CD14-positive monocyte (primary cell): ENCODE measurements around the gene CACNA1H. TPM values are rescaled to one million over a fixed set of nuclear protein-coding genes. Genes with fewer than 3 reads are reported as not detected.

Source experiments
- DNase-seq, 3 donors: peaks; one replicate each; pipeline ENCODE4 v3.0.0-alpha.2; 2011 to 2022
- H2AFZ ChIP-seq: 2 replicates; pipeline ENCODE4 v1.6.0; 2012; ENCODE audit warnings: mild to moderate bottlenecking, low read depth, low read length, inconsistent platforms; ENCODE audit not compliant: insufficient read depth, poor library complexity, severe bottlenecking
- H3K27ac ChIP-seq, 2 donors: 1 replicate in 1 of 2; 2 replicates in 1 of 2; pipeline ENCODE4 v1.5.1; 2012 to 2013; ENCODE audit warnings: low read length in 2 of 2, control low read depth in 1 of 2, inconsistent platforms in 1 of 2, low read depth in 1 of 2, mild to moderate bottlenecking in 1 of 2
- H3K27me3 ChIP-seq, 2 donors: one replicate each; pipeline versions ENCODE4 v1.6.0 to v1.6.1; 2011 to 2013; ENCODE audit warnings: low read length in 2 of 2; ENCODE audit not compliant: control insufficient read depth in 2 of 2, insufficient read depth in 2 of 2
- H3K36me3 ChIP-seq, 2 donors: replicated peaks in 1 of 2; 1 replicate in 1 of 2; 2 replicates in 1 of 2; pipeline versions ENCODE4 v1.5.1 to v1.6.1; 2012 to 2013; ENCODE audit warnings: low read length in 2 of 2, control low read depth in 1 of 2, inconsistent platforms in 1 of 2, mild to moderate bottlenecking in 1 of 2; ENCODE audit not compliant: insufficient read depth in 2 of 2, control insufficient read depth in 1 of 2
- H3K4me1 ChIP-seq, 2 donors: 1 replicate in 1 of 2; 2 replicates in 1 of 2; pipeline versions ENCODE4 v1.5.1 to v1.6.1; 2012 to 2013; ENCODE audit warnings: low read length in 2 of 2, control low read depth in 1 of 2, inconsistent platforms in 1 of 2, mild to moderate bottlenecking in 1 of 2, moderate library complexity in 1 of 2; ENCODE audit not compliant: insufficient read depth in 2 of 2, control insufficient read depth in 1 of 2
- H3K4me2 ChIP-seq: replicated peaks from 2 replicates; pipeline ENCODE3; 2012; ENCODE audit warnings: low read length, moderate library complexity, mild to moderate bottlenecking; ENCODE audit not compliant: poor library complexity, severe bottlenecking; ENCODE audit errors: extremely low read depth
- H3K4me3 ChIP-seq, 3 experiments: fragments of 200-600 bp in 1 of 3; sonication (generic) in 1 of 3; replicated peaks in 1 of 3; 1 replicate in 2 of 3; 2 replicates in 1 of 3; pipeline ENCODE4 v1.5.1; 2011 to 2013; ENCODE audit warnings: low read length in 3 of 3, mild to moderate bottlenecking in 3 of 3, control low read depth in 2 of 3, low read depth in 2 of 3, inconsistent platforms in 1 of 3, moderate library complexity in 1 of 3
- H3K79me2 ChIP-seq: 2 replicates; pipeline ENCODE4 v1.6.0; 2012; ENCODE audit warnings: mild to moderate bottlenecking, control low read depth, inconsistent platforms, low read length, moderate library complexity; ENCODE audit not compliant: insufficient read depth
- H3K9ac ChIP-seq: 2 replicates; pipeline ENCODE4 v1.6.0; 2017; ENCODE audit warnings: low read length, mild to moderate bottlenecking; ENCODE audit not compliant: insufficient read depth, poor library complexity, severe bottlenecking
- H3K9me3 ChIP-seq, 2 donors: replicated peaks in 1 of 2; 1 replicate in 1 of 2; 2 replicates in 1 of 2; pipeline versions ENCODE4 v1.5.1 to v1.6.1; 2012 to 2013; ENCODE audit warnings: low read length in 2 of 2, control low read depth in 1 of 2; ENCODE audit not compliant: control insufficient read depth in 1 of 2, insufficient read depth in 1 of 2
- H4K20me1 ChIP-seq: 2 replicates; pipeline ENCODE4 v1.6.0; 2012; ENCODE audit warnings: mild to moderate bottlenecking, low read length, control low read depth, moderate library complexity; ENCODE audit not compliant: insufficient read depth
- H3K27ac Mint-ChIP-seq, 7 donors: one replicate each; pipeline ENCODE4 v1.8.0; 2020; ENCODE audit warnings: mild to moderate bottlenecking in 7 of 7, mixed read lengths in 7 of 7, moderate library complexity in 6 of 7, inconsistent platforms in 2 of 7
- H3K27me3 Mint-ChIP-seq, 3 donors: one replicate each; pipeline ENCODE4 v1.8.0; 2021 to 2022; ENCODE audit warnings: low read depth in 3 of 3, mild to moderate bottlenecking in 3 of 3, mixed read lengths in 3 of 3, moderate library complexity in 3 of 3, inconsistent platforms in 1 of 3
- H3K36me3 Mint-ChIP-seq, 2 donors: one replicate each; pipeline ENCODE4 v1.8.0; 2020; ENCODE audit warnings: mixed read lengths in 2 of 2, inconsistent platforms in 1 of 2, mild to moderate bottlenecking in 1 of 2
- H3K4me1 Mint-ChIP-seq: one replicate; pipeline ENCODE4 v1.8.0; 2020; ENCODE audit warnings: mild to moderate bottlenecking, mixed read lengths
- H3K4me3 Mint-ChIP-seq, 2 donors: one replicate each; pipeline ENCODE4 v1.8.0; 2020; ENCODE audit warnings: mild to moderate bottlenecking in 2 of 2, mixed read lengths in 2 of 2, moderate library complexity in 1 of 2
- H3K9me3 Mint-ChIP-seq, 7 donors: one replicate each; pipeline ENCODE4 v1.8.0; 2020 to 2022; ENCODE audit warnings: mixed read lengths in 7 of 7, mild to moderate bottlenecking in 6 of 7, moderate library complexity in 6 of 7, inconsistent platforms in 2 of 7
- CTCF ChIP-seq: fragments of 200-600 bp; IDR thresholded peaks from one replicate; pipeline ENCODE4 v1.8.0; 2022; ENCODE audit warnings: antibody characterized with exemption, mild to moderate bottlenecking
- WGBS: methylation state at CpG from one replicate; pipeline ENCODE4 v1.1.5; 2013; ENCODE audit warnings: missing lambda C conversion rate; ENCODE audit not compliant: insufficient coverage; 5-methylcytosine and 5-hydroxymethylcytosine counted together
- intact Hi-C, 2 donors: fragments of 100-400 bp; cut with micrococcal nuclease; formaldehyde crosslinking; loops; one replicate each; pipeline versions ENCODE4 v1.15.0 to v1.15.1; 2023
- polyA plus RNA-seq, 3 donors: library from polyadenylated mRNA; depleted of rRNA in 1 of 3; unstranded in 2 of 3; stranded (reverse) in 1 of 3; fragments of 300-500 nt in 2 of 3; fragments of >200 nt in 1 of 3; fragmentation: Illumina TruSeq in 2 of 3; gene quantifications; 1 replicate in 2 of 3; 2 replicates in 1 of 3; pipeline ENCODE4 v1.2.3, GENCODE V29; 2012 to 2021

Gene CACNA1H
- polyA plus RNA-seq, 3 donors = not detected

- H3K36me3 ChIP-seq = no peaks in the 10 kb centered on the region
- no peaks in the 10 kb centered on the region for H3K4me1 ChIP-seq
- H3K4me2 ChIP-seq = no peak overlapping the region
- H3K79me2 ChIP-seq = no peaks in the 10 kb centered on the region
- no peaks in the 10 kb centered on the region for H3K9me3 ChIP-seq
- TF ChIP-seq CTCF = no peak
- no peak for DNase-seq
- no peak overlapping the region for H3K9ac ChIP-seq
- intact Hi-C loops = loop anchor here in 1 of 2 donors (10.0 kb wide), 1 partner anchor 49 kb away; no protein-coding TSS in a partner anchor
- H4K20me1 ChIP-seq = no peaks in the 10 kb centered on the region
- no peak overlapping the region for H3K27ac ChIP-seq
- no peak overlapping the region for H3K27ac Mint-ChIP-seq
- H3K36me3 Mint-ChIP-seq = no peaks in the 10 kb centered on the region
- 93% methylated on average over 11 of the region's 15 CpGs for WGBS
- peaks cover 3 to 12% (median 6%) of the 10 kb centered on the region in 7 donors for H3K9me3 Mint-ChIP-seq
- no peak overlapping the region for H3K4me3 ChIP-seq
- H3K27me3 ChIP-seq = peaks cover 0 to 40% of the 10 kb centered on the region in 2 donors
- H3K4me1 Mint-ChIP-seq = peaks cover 4% of the 10 kb centered on the region
- H3K4me3 Mint-ChIP-seq = no peak overlapping the region
- peaks cover 27 to 47% (median 36%) of the 10 kb centered on the region in 3 donors for H3K27me3 Mint-ChIP-seq
- H2AFZ ChIP-seq = no peak overlapping the region
These were observed 110.9 kb downstream of the CACNA1H start for GRCh38 chr16:1263591-1264344.

GRCh38 chr16:1264345-1265089 lies 111.6 kb downstream of the CACNA1H start:
- no peaks in the 10 kb centered on the region for H3K4me1 ChIP-seq
- no peaks in the 10 kb centered on the region for H3K36me3 ChIP-seq
- no peak overlapping the region for H2AFZ ChIP-seq
- DNase-seq = no peak
- no peaks in the 10 kb centered on the region for H3K9me3 ChIP-seq
- no peak overlapping the region for H3K4me3 ChIP-seq
- H3K27me3 ChIP-seq = peaks cover 0 to 33% of the 10 kb centered on the region in 2 donors
- Mint-ChIP-seq H3K27ac (no peak overlapping the region), H3K9me3 (peaks cover 3 to 10% (median 6%) of the 10 kb centered on the region in 7 donors), H3K27me3 (peaks cover 23 to 39% (median 32%) of the 10 kb centered on the region in 3 donors), H3K36me3 (no peaks in the 10 kb centered on the region), H3K4me3 (no peak overlapping the region), H3K4me1 (no peaks in the 10 kb centered on the region)
- H3K79me2 ChIP-seq = no peaks in the 10 kb centered on the region
- intact Hi-C loops = loop anchor here in 1 of 2 donors (10.0 kb wide), 1 partner anchor 50 kb away; no protein-coding TSS in a partner anchor
- H4K20me1 ChIP-seq = no peaks in the 10 kb centered on the region
- no peak overlapping the region for H3K27ac ChIP-seq
- 95% methylated on average over 11 of the region's 16 CpGs for WGBS
- no peak overlapping the region for H3K4me2 ChIP-seq
- no peak overlapping the region for H3K9ac ChIP-seq
- no peak for TF ChIP-seq CTCF
